Tibial nerve (tissue), 4 donors: ENCODE data around the gene RBMS3.

Experiments used
- CTCF ChIP-seq, 5 experiments: fragments of 200-600 bp in 3 of 5; fragments of 450-650 bp in 2 of 5; sonication (generic) in 3 of 5; IDR thresholded peaks; one replicate each; pipeline ENCODE4 v1.5.1; 2016 to 2019; ENCODE audit warnings: antibody characterized with exemption in 5 of 5, mild to moderate bottlenecking in 3 of 5, moderate library complexity in 2 of 5
- EP300 ChIP-seq, 2 donors: sonication (generic); formaldehyde crosslinking; IDR thresholded peaks; one replicate each; pipeline ENCODE4 v1.6.1; 2017; ENCODE audit warnings: antibody characterized with exemption in 2 of 2, mild to moderate bottlenecking in 1 of 2
- POLR2A ChIP-seq, 2 donors: fragments of 450-650 bp; IDR thresholded peaks; one replicate each; pipeline ENCODE4 v1.6.1; 2017; ENCODE audit warnings: antibody characterized with exemption in 2 of 2, mild to moderate bottlenecking in 2 of 2, moderate library complexity in 2 of 2

GRCh38 chr3:29594261-29594660 is 313.4 kb downstream of the RBMS3 start:
- TF ChIP-seq CTCF (IDR thresholded peaks at IDR 0.05) (no peak), POLR2A (IDR thresholded peaks at IDR 0.05) (no peak), EP300 (IDR thresholded peaks at IDR 0.05) (no peak)
